H1 (cell line): ENCODE measurements around the gene INPP5K. TPM values are rescaled to one million over a fixed set of nuclear protein-coding genes. Genes with fewer than 3 reads are reported as not detected.

Experiments
- CHD2 ChIP-seq: IDR thresholded peaks from 2 replicates; pipeline ENCODE4 v1.6.1; 2012; ENCODE audit warnings: low read length, improper control_type of control experiment
- E2F6 ChIP-seq: IDR thresholded peaks from 2 replicates; pipeline ENCODE4 v1.6.1; 2012; ENCODE audit warnings: inconsistent platforms
- GABPA ChIP-seq: IDR thresholded peaks from 2 replicates; pipeline ENCODE4 v1.6.1; 2011; ENCODE audit warnings: mild to moderate bottlenecking, low read length, moderate library complexity, borderline replicate concordance; ENCODE audit not compliant: insufficient read depth
- POU5F1 ChIP-seq: IDR thresholded peaks from 2 replicates; pipeline ENCODE4 v1.6.1; 2011; ENCODE audit warnings: low read depth, mild to moderate bottlenecking, low read length, moderate library complexity
- RFX5 ChIP-seq: IDR thresholded peaks from 2 replicates; pipeline ENCODE4 v1.6.1; 2011; ENCODE audit warnings: low read depth, low read length, improper control_type of control experiment, borderline replicate concordance
- RNF2 ChIP-seq: fragments of 200-900, 300-1000 bp; sonication (generic); IDR thresholded peaks from 2 replicates; pipeline ENCODE4 v1.7.1; 2016; ENCODE audit warnings: borderline replicate concordance, low read depth, mild to moderate bottlenecking, antibody characterized with exemption, low read length; ENCODE audit not compliant: poor library complexity, severe bottlenecking; ENCODE audit errors: missing control alignments
- polyA plus RNA-seq, 7 experiments: library from polyadenylated mRNA; depleted of rRNA in 3 of 7; stranded (reverse) in 5 of 7; unstranded in 2 of 7; fragments of >200 nt in 5 of 7; fragments of 200-250 nt in 2 of 7; gene quantifications; 1 replicate in 5 of 7; 2 replicates in 1 of 7; 4 replicates in 1 of 7; pipeline versions ENCODE4 v1.2.1 to v1.2.3, GENCODE V29; 2011 to 2013; ENCODE audit warnings: missing spikeins in 2 of 7, mixed read lengths in 2 of 7
- total RNA-seq: library from RNA; stranded (reverse); fragmentation: NEBNext Ultra II Directional; extraction: Animal tissue kit (Norgen Biotek cat#: 25700); gene quantifications from 2 replicates; pipeline ENCODE4 v1.2.1, GENCODE V29; 2021

INPP5K gene
- total and polyA plus RNA-seq, 2 of the 8 experiments (the other 6 are each of a cell fraction or from before 2014, with no cell fraction given), result 21.0 to 24.1 TPM

DNA sequence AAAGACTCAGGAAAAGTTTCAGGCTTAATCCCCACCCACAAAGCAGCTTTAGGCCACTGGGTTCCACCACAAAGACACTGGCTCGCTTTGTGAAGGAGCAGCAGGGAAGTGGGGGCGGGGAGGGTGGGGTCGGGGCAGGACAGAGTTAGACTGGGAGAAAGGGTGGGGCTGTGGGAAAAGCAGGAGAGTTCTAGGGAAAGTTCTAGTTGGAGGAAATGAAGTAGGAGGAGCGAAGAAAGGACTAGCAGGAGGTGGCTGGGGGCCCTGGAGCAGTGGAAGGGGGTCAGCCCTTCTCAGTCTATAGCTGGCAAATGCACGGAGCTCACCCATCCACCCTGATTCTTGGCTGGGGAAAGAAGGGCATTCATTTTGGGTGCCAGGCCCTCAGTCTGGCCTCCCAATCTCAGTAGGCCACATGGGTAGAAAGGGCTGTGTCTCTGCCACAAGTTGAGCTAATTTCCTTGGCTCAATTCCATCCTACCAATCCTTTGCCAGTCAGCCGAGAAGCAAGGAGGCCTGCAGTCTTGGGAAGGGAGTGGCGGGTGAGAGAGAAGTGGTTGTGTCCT lies 4.6 kb downstream of the INPP5K start (continued):
- TF ChIP-seq RNF2 (no peak), E2F6 (no peak), CHD2 (no peak), RFX5 (no peak), GABPA (no peak), POU5F1 (no peak)
